T-helper 1 cell (primary cell): ENCODE results near the gene OR52E5.

Experiments used
- DNase-seq, 5 donors: peaks; one replicate each; pipeline ENCODE4 v3.0.0-alpha.2; 2012 to 2020

Gene OR52E5

DNA sequence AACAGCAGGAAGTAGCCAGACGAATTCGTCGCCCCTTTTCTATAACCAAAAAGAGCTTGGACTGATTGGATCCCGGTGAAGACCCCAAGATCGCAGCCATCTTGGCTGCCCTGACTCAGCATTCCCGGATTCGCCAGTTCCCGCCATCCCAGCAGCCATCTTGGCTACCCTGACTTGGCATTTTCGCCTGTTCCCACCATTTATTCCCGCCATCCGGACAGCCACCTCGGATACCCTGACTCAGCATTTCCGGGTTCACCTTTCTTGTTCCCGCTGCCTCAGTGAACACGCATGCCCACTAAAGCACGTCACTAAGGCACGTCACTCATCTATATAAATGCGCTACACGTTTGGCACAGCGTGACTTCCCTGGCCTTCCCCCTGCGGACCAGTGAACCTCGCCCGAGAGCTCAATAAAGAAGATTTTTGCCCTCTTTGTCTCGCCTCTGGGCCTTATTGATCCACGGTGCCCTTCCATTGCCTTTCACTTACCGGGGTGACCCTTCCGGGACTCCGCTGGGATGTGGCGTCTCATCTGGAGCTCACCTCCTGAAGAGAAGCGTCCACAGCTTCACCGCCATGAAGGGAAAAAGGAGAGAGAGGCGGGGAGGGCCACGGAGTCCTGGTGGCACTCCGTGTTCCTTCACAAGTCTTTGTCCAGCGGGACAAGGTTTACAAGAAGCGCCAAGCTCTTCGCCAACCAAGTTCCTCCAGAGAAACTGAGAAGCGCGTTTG, 45.0 kb downstream of the OR52E5 start:
- DNase-seq, result no peak

DNA sequence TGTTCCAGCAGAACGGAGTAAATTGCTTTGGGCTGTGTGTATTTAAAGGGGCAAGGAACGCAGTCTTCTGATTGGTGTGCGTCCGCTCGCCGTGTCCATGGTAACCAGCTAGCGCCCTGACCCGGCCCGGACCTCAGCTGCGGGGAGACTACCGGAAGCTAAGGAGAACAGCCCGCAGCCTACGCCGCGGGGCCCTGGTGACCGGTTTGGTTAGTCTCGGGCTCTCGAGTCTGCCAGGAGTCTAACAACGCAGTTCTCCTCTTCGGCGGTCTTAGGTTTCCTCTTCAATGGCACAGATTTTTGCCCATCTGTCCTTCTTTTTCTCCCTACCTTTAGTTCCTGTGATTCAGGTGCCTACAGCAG, 45.6 kb downstream of the OR52E5 start:
- no peak for DNase-seq

DNA sequence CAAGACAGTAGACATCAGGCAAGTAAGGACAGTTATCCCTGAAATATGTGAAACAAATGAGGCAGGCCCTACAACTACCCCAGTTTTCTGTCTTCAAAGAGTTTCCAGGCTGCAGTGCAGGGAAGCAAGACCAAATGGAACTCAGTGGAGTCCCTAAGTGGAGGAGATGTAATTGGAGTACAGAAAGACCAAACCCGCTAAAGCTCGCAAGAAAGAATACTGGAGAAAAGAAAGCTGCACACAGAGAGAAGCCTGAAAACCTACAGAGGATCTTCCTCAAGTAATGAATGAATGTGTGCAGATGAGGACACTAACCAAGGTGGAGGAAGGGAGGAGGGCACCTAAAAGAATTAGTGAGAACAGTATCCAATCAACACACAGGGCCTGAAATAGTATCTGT, 47.7 kb downstream of the OR52E5 start:
- DNase-seq, result no peak

DNA sequence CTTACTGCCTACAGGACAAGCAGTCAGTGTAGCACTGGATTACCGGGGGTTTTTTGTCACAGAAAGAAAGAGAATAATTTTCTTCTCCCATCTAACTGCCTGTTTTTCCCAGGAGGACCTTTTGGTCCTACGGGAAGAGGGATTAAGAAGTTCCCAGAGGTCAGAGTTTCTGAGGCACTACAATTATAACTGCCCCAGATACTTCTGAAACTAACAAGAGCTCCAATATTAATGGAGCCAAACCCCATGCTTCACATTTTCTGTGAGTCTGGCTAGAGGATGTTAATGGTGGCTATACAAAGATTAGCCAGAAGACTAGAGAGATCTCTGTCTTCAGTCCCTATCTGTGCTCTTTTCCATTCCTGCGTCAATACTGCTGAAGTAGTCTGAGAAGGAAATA, 48.9 kb downstream of the OR52E5 start, which contains the start of gene OR56A3:
OR56A3 (plus strand) TSS at position 301 of the 400 bp plus-strand sequence. CDS start 5,096 bp downstream, outside the sequence.
- DNase-seq, result no peak
